Lower lobe of right lung (tissue), 2 donors: ENCODE measurements around the gene DYNLL2. TPM values are rescaled to one million over a fixed set of nuclear protein-coding genes. Genes with fewer than 3 reads are reported as not detected.
A peak's percentile ranks its signal among the peaks of the same experiment; 100 is the strongest.

Experiments
- ATAC-seq, 2 donors: fragments of 200-7000 bp; cut with Tn5 transposase; one replicate each; pipeline ENCODE4 v1.9.1; 2020 to 2022; ENCODE audit warnings: mild to moderate bottlenecking in 2 of 2, moderate library complexity in 2 of 2
- DNase-seq: peaks from one replicate; pipeline ENCODE4 v3.0.0-alpha.2; 2020
- H3K27ac ChIP-seq: fragments of 200-600 bp; one replicate; pipeline ENCODE4 v1.8.0; 2022
- H3K27me3 ChIP-seq: fragments of 200-600 bp; one replicate; pipeline ENCODE4 v1.8.0; 2022; ENCODE audit warnings: low read depth
- H3K36me3 ChIP-seq: fragments of 200-600 bp; one replicate; pipeline ENCODE4 v1.8.0; 2022; ENCODE audit warnings: mild to moderate bottlenecking
- H3K4me1 ChIP-seq: fragments of 200-600 bp; one replicate; pipeline ENCODE4 v1.8.0; 2022
- H3K4me3 ChIP-seq: fragments of 200-600 bp; one replicate; pipeline ENCODE4 v1.8.0; 2022; ENCODE audit warnings: mild to moderate bottlenecking
- H3K9me3 ChIP-seq: fragments of 200-600 bp; one replicate; pipeline ENCODE4 v1.8.0; 2022
- intact Hi-C: fragments of 100-400 bp; cut with DNase I; formaldehyde crosslinking; loops from one replicate; pipeline ENCODE4 v1.11.0; 2022
- total RNA-seq: library from RNA; stranded (reverse); fragmentation: NEBNext Ultra II Directional; extraction: Animal tissue kit (Norgen Biotek cat#: 25700); gene quantifications from one replicate; pipeline ENCODE4 v1.2.1, GENCODE V29; 2021
- TF ChIP-seq, protein P1 (sequence below): fragments of 200-600 bp; IDR thresholded peaks from one replicate; pipeline ENCODE4 v1.8.0; 2022; ENCODE audit warnings: antibody characterized with exemption, mild to moderate bottlenecking
- donor health status: DM: no; HTN: yes; CAD: no; lungs with severe emphysema.

Gene DYNLL2
- total RNA-seq, 1 donor from 2014 or later = 33.8 TPM

DNA sequence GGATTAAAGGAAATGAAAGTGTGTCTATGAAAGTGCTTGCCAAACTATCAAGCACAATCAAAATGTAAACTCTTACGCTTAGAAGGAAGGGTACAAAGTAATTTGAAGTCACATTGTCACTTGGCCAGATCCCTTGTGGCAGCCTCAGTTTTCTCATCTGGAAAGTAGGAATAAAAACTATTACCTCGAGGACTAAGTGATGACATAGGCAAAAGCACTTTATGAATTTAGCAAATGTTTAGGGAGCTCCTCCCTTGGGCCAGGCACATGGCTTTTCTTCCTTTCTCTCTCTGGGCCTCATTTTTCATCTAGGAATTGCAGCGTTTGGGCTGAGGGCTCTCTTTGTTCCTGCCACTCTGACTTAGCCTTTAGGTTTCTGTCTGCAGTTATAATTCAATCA, 28.5 kb downstream of the DYNLL2 start:
- TF ChIP-seq, protein P1, sequence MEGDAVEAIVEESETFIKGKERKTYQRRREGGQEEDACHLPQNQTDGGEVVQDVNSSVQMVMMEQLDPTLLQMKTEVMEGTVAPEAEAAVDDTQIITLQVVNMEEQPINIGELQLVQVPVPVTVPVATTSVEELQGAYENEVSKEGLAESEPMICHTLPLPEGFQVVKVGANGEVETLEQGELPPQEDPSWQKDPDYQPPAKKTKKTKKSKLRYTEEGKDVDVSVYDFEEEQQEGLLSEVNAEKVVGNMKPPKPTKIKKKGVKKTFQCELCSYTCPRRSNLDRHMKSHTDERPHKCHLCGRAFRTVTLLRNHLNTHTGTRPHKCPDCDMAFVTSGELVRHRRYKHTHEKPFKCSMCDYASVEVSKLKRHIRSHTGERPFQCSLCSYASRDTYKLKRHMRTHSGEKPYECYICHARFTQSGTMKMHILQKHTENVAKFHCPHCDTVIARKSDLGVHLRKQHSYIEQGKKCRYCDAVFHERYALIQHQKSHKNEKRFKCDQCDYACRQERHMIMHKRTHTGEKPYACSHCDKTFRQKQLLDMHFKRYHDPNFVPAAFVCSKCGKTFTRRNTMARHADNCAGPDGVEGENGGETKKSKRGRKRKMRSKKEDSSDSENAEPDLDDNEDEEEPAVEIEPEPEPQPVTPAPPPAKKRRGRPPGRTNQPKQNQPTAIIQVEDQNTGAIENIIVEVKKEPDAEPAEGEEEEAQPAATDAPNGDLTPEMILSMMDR = no peak
- no peak overlapping the region for H3K27ac ChIP-seq
- H3K27me3 ChIP-seq = no peaks in the 10 kb centered on the region
- intact Hi-C loops = no loop called here
- no peaks in the 10 kb centered on the region for H3K4me1 ChIP-seq
- no peak for DNase-seq
- ATAC-seq = no peak
- no peak overlapping the region for H3K4me3 ChIP-seq
- no peaks in the 10 kb centered on the region for H3K9me3 ChIP-seq
- no peaks in the 10 kb centered on the region for H3K36me3 ChIP-seq

DNA sequence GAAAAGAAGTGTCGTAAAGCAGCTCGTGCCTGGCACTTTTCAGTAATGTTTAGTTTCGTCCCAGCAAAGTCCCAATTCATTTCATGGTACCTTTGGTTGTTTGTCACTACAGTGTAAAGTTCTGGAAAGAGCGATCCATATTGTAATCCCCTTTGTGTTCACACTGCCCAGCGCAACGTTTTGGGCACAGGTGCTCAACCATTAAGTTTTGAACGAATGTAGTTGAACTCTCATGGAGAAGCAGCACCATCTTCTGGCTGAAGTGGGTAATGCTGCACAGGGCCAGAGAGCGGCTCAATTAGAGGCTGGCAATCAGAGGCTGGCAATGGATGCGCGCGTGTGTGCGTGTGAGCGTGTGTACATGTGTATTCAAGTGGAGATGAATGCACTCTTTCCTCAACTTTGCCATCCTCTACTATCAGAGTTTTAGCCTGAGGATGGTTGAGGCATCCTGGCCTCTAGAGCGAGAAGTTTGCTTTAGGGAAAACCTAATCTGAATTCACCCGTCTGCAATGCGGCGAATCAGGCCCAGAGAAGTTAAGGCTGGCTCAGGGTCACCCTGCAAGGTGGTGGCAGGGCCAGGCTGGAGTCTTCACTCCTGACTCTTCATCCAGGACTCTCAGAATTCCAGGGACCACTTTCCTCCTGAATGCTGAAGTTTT, 29.9 kb downstream of the DYNLL2 start:
- peak; percentile 75 for DNase-seq
- no peaks in the 10 kb centered on the region for H3K9me3 ChIP-seq
- H3K27me3 ChIP-seq = no peaks in the 10 kb centered on the region
- H3K4me3 ChIP-seq = no peak overlapping the region
- H3K4me1 ChIP-seq = no peaks in the 10 kb centered on the region
- ATAC-seq = peak; percentile 90 to 91
- no peaks in the 10 kb centered on the region for H3K36me3 ChIP-seq
- TF ChIP-seq, protein P1 = peak; percentile 96
- no peak overlapping the region for H3K27ac ChIP-seq
- intact Hi-C loops = no loop called here

DNA sequence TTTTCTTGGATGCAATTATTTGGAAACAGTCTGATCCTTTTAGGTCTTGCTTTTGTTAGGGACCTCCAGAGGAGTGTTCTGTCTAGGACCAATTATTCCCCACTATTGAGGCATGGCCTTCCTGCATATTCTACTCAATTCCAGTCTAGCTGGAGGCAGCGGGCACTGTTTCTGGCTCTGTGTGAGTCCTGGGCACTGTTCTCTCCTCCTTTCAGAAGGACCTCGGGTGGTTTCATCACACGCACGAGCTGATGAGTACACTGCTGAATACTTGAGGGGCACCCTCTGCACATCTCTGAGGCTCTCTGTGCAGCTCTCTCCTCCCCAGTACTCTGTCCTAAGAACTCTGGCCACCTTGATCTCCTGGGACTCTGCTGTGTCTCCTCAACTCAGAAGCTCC, 30.7 kb downstream of the DYNLL2 start:
- Histone ChIP-seq H3K27me3 (peaks cover 4% of the 10 kb centered on the region), H3K27ac (no peak overlapping the region), H3K4me1 (no peaks in the 10 kb centered on the region), H3K9me3 (no peaks in the 10 kb centered on the region), H3K36me3 (no peaks in the 10 kb centered on the region), H3K4me3 (no peak overlapping the region)
- DNase-seq (no peak), ATAC-seq (no peak)
- TF ChIP-seq, protein P1 = no peak
- intact Hi-C loops = no loop called here

DNA sequence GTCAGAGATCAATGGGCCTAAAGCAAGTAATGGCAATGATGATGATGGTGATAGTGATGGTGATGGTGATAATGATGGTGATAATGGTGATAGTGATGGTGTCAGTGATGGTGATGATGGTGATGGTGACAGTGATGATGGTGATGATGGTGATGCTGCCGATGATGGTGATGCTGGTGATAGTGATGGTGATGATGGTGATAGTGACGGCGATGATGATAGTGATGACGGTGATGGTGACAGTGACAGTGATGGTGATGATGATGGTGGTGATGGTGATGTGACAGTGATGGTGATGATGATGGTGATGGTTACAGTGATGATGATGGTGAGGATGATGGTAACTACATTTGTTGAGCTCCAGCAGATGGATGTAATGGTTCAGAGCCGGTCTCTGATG, 34.2 kb downstream of the DYNLL2 start:
- TF ChIP-seq, protein P1 = no peak
- no peak for ATAC-seq
- no peak for DNase-seq

DNA sequence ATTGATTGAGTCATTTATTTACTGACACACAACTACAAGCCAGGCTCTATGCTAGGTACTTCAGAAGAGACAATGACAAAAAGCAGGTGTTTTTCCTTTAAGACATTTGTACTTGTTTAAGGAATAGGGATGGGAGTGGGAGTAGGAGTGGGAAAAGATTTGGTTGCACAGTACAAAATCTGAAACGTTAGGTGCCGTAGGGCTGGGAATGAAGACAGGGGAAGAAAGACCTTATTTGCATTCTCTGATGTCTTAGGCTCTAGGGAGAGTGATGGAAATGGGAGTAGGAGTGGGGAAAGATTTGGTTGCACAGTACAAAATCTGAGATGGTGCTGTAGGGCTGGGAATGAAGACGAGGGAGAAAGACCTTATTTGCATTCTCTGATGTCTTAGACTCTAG, 36.3 kb downstream of the DYNLL2 start:
- H3K4me3 ChIP-seq = no peak overlapping the region
- TF ChIP-seq, protein P1 = no peak
- intact Hi-C loops = no loop called here
- no peak overlapping the region for H3K27ac ChIP-seq
- H3K27me3 ChIP-seq = peaks cover 4% of the 10 kb centered on the region
- H3K36me3 ChIP-seq = no peaks in the 10 kb centered on the region
- ATAC-seq (no peak), DNase-seq (no peak)
- no peaks in the 10 kb centered on the region for H3K4me1 ChIP-seq
- no peaks in the 10 kb centered on the region for H3K9me3 ChIP-seq

More for the DNA sequence above, 34.2 kb downstream of the DYNLL2 start:
- H3K36me3 ChIP-seq = no peaks in the 10 kb centered on the region
- H3K27ac ChIP-seq = no peak overlapping the region
- intact Hi-C loops = no loop called here
- H3K27me3 ChIP-seq = peaks cover 4% of the 10 kb centered on the region
- H3K9me3 ChIP-seq = no peaks in the 10 kb centered on the region
- no peaks in the 10 kb centered on the region for H3K4me1 ChIP-seq
- H3K4me3 ChIP-seq = no peak overlapping the region
